ENCODE measurements around the gene CPS1.

CPS1 gene

GRCh38 chr2:210556329-210556980, at the start of gene CPS1:
TSS of gene CPS1 (plus strand) at chr2:210556599. CDS start at chr2:210556734, 135 bp downstream.
- no peak within 1 kb of the TSS for H3K4me3 ChIP-seq (ENCODE audit: low read depth, low read length)
- no peak for DNase-seq (ENCODE audit: low read depth)
- no peak for TF ChIP-seq CTCF (IDR thresholded peaks at IDR 0.05; ENCODE audit: low read depth, low read length, missing control alignments)

- no peak for TF ChIP-seq CTCF (IDR thresholded peaks at IDR 0.05; ENCODE audit: low read depth, low read length, missing control alignments)
- DNase-seq (ENCODE audit: low read depth) = no peak
- no peak overlapping the region for H3K4me3 ChIP-seq (ENCODE audit: low read depth, low read length)
These were observed 40.5 kb upstream of the CPS1 start for GRCh38 chr2:210515911-210516310.

GRCh38 chr2:210517264-210517663, 39.1 kb upstream of the CPS1 start:
- no peak for DNase-seq (ENCODE audit: low read depth)
- TF ChIP-seq CTCF (IDR thresholded peaks at IDR 0.05; ENCODE audit: low read depth, low read length, missing control alignments) = no peak
- no peak overlapping the region for H3K4me3 ChIP-seq (ENCODE audit: low read depth, low read length)

GRCh38 chr2:210519594-210519993, 36.8 kb upstream of the CPS1 start:
- TF ChIP-seq CTCF (IDR thresholded peaks at IDR 0.05; ENCODE audit: low read depth, low read length, missing control alignments) = no peak
- H3K4me3 ChIP-seq (ENCODE audit: low read depth, low read length) = no peak overlapping the region
- no peak for DNase-seq (ENCODE audit: low read depth)

- no peak for DNase-seq (ENCODE audit: low read depth)
- H3K4me3 ChIP-seq (ENCODE audit: low read depth, low read length) = no peak overlapping the region
- no peak for TF ChIP-seq CTCF (IDR thresholded peaks at IDR 0.05; ENCODE audit: low read depth, low read length, missing control alignments)
These were observed 34.0 kb upstream of the CPS1 start for GRCh38 chr2:210522399-210522798.

GRCh38 chr2:210523650-210524289, 32.6 kb upstream of the CPS1 start:
- H3K4me3 ChIP-seq (ENCODE audit: low read depth, low read length) = no peak overlapping the region
- DNase-seq (ENCODE audit: low read depth) = no peak
- no peak for TF ChIP-seq CTCF (IDR thresholded peaks at IDR 0.05; ENCODE audit: low read depth, low read length, missing control alignments)

- H3K4me3 ChIP-seq (ENCODE audit: low read depth, low read length) = no peak overlapping the region
- DNase-seq (ENCODE audit: low read depth) = no peak
- no peak for TF ChIP-seq CTCF (IDR thresholded peaks at IDR 0.05; ENCODE audit: low read depth, low read length, missing control alignments)
These were observed 31.9 kb upstream of the CPS1 start for GRCh38 chr2:210524533-210524932.
